ENCODE data around the gene CD164L2.

GRCh38 chr1:27338751-27339150, 44.4 kb downstream of the CD164L2 start:
- TF ChIP-seq CTCF (IDR thresholded peaks at IDR 0.05) = no peak
- no peak for TF ChIP-seq POLR2A (IDR thresholded peaks at IDR 0.05)

Measured in transverse colon (tissue), 3 donors.